Fibroblast of lung (primary cell): ENCODE measurements around the gene PICALM. TPM values are rescaled to one million over a fixed set of nuclear protein-coding genes. Genes with fewer than 3 reads are reported as not detected.
"Not testable (repeated sequence)": the region's sequence is repeated elsewhere in the genome, so short reads cannot be mapped to it uniquely, and the experiment has no call there.

Experiments
- DNase-seq, 2 donors: peaks; one replicate each; pipeline versions ENCODE4 v3.0.0 to v3.0.0-alpha.2; 2010; ENCODE audit warnings: low read depth in 2 of 2
- H2AFZ ChIP-seq: 2 replicates; pipeline ENCODE4 v1.5.1; 2012; ENCODE audit warnings: low read length, control low read depth, inconsistent platforms
- H3K27ac ChIP-seq: 2 replicates; pipeline ENCODE4 v1.5.1; 2011; ENCODE audit warnings: low read length, control low read depth; ENCODE audit not compliant: insufficient read depth
- H3K27me3 ChIP-seq: 2 replicates; pipeline ENCODE4 v1.5.1; 2011; ENCODE audit warnings: mild to moderate bottlenecking, low read length; ENCODE audit not compliant: control insufficient read depth, insufficient read depth
- H3K36me3 ChIP-seq: 2 replicates; pipeline ENCODE4 v1.5.1; 2011; ENCODE audit warnings: low read length; ENCODE audit not compliant: control insufficient read depth, insufficient read depth
- H3K4me1 ChIP-seq: 2 replicates; pipeline ENCODE4 v1.5.1; 2011; ENCODE audit warnings: low read length; ENCODE audit not compliant: control insufficient read depth, insufficient read depth; ENCODE audit errors: extremely low read depth
- H3K4me2 ChIP-seq: 2 replicates; pipeline ENCODE4 v1.5.1; 2011; ENCODE audit warnings: low read length, control low read depth; ENCODE audit not compliant: insufficient read depth; ENCODE audit errors: extremely low read depth
- H3K4me3 ChIP-seq, 4 experiments: fragments of 200-600 bp in 1 of 4; sonication (generic) in 1 of 4; replicated peaks in 1 of 4; 2 replicates each; pipeline ENCODE4 v1.5.1; 2011 to 2016; ENCODE audit warnings: low read length in 4 of 4, low read depth in 3 of 4, mild to moderate bottlenecking in 3 of 4, control low read depth in 2 of 4, inconsistent platforms in 1 of 4, mixed read lengths in 1 of 4; ENCODE audit not compliant: insufficient read depth in 1 of 4; ENCODE audit errors: control extremely low read depth in 1 of 4
- H3K79me2 ChIP-seq: 2 replicates; pipeline ENCODE4 v1.5.1; 2012; ENCODE audit warnings: mild to moderate bottlenecking, low read length, inconsistent platforms; ENCODE audit not compliant: control insufficient read depth, insufficient read depth
- H3K9ac ChIP-seq: 2 replicates; pipeline ENCODE4 v1.5.1; 2011; ENCODE audit warnings: mild to moderate bottlenecking, low read length, control low read depth; ENCODE audit not compliant: insufficient read depth
- H3K9me3 ChIP-seq: 2 replicates; pipeline ENCODE4 v1.5.1; 2012; ENCODE audit warnings: low read depth, low read length; ENCODE audit not compliant: control insufficient read depth, insufficient read depth
- H4K20me1 ChIP-seq: 2 replicates; pipeline ENCODE4 v1.5.1; 2011; ENCODE audit warnings: low read length; ENCODE audit not compliant: control insufficient read depth, insufficient read depth; ENCODE audit errors: extremely low read depth
- EZH2 ChIP-seq: IDR thresholded peaks from 2 replicates; pipeline ENCODE4 v1.5.1; 2012; ENCODE audit warnings: low read length, control low read depth, mild to moderate bottlenecking; ENCODE audit errors: missing control alignments
- polyA plus RNA-seq, 2 donors: library from polyadenylated mRNA; depleted of rRNA in 1 of 2; stranded (reverse) in 1 of 2; unstranded in 1 of 2; fragments of >200 nt; gene quantifications; 2 replicates each; pipeline ENCODE4 v1.2.1, GENCODE V29; 2011 to 2012; ENCODE audit warnings: missing spikeins in 1 of 2
- total RNA-seq: library from RNA; depleted of rRNA; stranded (reverse); fragments of >200 nt; gene quantifications from 2 replicates; pipeline ENCODE4 v1.2.1, GENCODE V29; 2014
- TF ChIP-seq, protein P1 (sequence below), 2 donors: IDR thresholded peaks in 1 of 2; conservative IDR thresholded peaks in 1 of 2; 1 replicate in 1 of 2; 2 replicates in 1 of 2; pipeline ENCODE4 v1.5.1; 2011 to 2012; ENCODE audit warnings: low read length in 2 of 2, control low read depth in 1 of 2, inconsistent platforms in 1 of 2, low read depth in 1 of 2, mild to moderate bottlenecking in 1 of 2

PICALM gene
- total and polyA plus RNA-seq, 2 donors (not counting 1 experiment from before 2014, with no cell fraction given): 291 to 322 TPM

DNA sequence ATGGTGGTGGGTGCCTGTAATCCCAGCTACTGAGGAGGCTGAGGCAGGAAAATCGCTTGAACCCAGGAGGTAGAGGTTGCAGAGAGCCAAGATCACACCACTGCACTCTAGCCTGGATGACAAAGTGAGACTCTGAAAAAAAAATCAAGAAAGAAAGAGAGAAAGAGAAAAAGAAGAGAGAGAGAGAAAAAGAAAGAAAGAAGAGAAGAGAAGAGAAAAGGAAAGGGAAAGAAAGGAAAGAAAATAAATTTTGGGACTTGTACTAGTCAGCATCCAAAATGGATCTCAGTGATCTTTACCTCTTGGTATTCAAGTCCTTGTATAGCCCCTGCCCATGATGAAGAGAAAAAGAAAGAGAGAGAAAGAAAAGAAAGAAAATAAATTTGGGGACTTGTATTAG lies 22.2 kb upstream of the PICALM start:
- H3K36me3 ChIP-seq: no peaks in the 10 kb centered on the region
- no peaks in the 10 kb centered on the region for H3K79me2 ChIP-seq
- no peaks in the 10 kb centered on the region for H3K9me3 ChIP-seq
- H2AFZ ChIP-seq: no peak overlapping the region
- H3K4me3 ChIP-seq: no peak overlapping the region
- H3K27me3 ChIP-seq: no peaks in the 10 kb centered on the region
- no peaks in the 10 kb centered on the region for H4K20me1 ChIP-seq
- H3K4me2 ChIP-seq: no peak overlapping the region
- TF ChIP-seq, protein P1, sequence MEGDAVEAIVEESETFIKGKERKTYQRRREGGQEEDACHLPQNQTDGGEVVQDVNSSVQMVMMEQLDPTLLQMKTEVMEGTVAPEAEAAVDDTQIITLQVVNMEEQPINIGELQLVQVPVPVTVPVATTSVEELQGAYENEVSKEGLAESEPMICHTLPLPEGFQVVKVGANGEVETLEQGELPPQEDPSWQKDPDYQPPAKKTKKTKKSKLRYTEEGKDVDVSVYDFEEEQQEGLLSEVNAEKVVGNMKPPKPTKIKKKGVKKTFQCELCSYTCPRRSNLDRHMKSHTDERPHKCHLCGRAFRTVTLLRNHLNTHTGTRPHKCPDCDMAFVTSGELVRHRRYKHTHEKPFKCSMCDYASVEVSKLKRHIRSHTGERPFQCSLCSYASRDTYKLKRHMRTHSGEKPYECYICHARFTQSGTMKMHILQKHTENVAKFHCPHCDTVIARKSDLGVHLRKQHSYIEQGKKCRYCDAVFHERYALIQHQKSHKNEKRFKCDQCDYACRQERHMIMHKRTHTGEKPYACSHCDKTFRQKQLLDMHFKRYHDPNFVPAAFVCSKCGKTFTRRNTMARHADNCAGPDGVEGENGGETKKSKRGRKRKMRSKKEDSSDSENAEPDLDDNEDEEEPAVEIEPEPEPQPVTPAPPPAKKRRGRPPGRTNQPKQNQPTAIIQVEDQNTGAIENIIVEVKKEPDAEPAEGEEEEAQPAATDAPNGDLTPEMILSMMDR (conservative IDR thresholded peaks at IDR 0.05 in 1 of 2, IDR thresholded peaks at IDR 0.05 in 1 of 2; ENCODE audit: low read depth in 1 of 2, low read length in 2 of 2): no peak
- TF ChIP-seq EZH2: no peak
- no peak overlapping the region for H3K9ac ChIP-seq
- no peak overlapping the region for H3K27ac ChIP-seq
- peaks cover 4% of the 10 kb centered on the region for H3K4me1 ChIP-seq
- no peak for DNase-seq

DNA sequence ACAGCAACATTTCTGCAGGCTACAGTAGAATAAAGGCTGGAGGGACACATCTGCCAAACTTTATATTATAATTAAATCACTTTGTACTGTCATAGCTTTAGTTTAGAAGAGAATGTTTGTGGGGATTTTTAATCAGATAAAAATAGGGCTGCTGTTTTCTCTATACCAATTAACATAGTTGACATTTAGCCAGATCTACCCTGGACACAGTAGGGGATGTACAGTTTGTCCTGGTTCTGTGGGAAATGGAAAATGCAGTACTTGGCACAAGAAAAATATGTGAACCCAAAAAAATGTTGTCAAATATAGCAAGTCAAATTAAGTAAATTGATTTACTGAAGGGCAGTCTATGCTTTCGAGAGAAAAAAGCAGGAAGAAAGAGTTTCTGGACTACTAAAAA lies 20.8 kb upstream of the PICALM start:
- no peaks in the 10 kb centered on the region for H3K36me3 ChIP-seq
- H3K4me1 ChIP-seq: peaks cover 4% of the 10 kb centered on the region
- no peaks in the 10 kb centered on the region for H3K9me3 ChIP-seq
- no peak overlapping the region for H2AFZ ChIP-seq
- H3K4me3 ChIP-seq: no peak overlapping the region
- H3K27ac ChIP-seq: no peak overlapping the region
- no peak for TF ChIP-seq EZH2
- TF ChIP-seq, protein P1 (conservative IDR thresholded peaks at IDR 0.05 in 1 of 2, IDR thresholded peaks at IDR 0.05 in 1 of 2; ENCODE audit: low read depth in 1 of 2, low read length in 2 of 2): no peak
- peak; percentile 9 to 79 for DNase-seq
- H3K27me3 ChIP-seq: no peaks in the 10 kb centered on the region
- H4K20me1 ChIP-seq: no peaks in the 10 kb centered on the region
- no peaks in the 10 kb centered on the region for H3K79me2 ChIP-seq
- H3K4me2 ChIP-seq: no peak overlapping the region
- no peak overlapping the region for H3K9ac ChIP-seq

DNA sequence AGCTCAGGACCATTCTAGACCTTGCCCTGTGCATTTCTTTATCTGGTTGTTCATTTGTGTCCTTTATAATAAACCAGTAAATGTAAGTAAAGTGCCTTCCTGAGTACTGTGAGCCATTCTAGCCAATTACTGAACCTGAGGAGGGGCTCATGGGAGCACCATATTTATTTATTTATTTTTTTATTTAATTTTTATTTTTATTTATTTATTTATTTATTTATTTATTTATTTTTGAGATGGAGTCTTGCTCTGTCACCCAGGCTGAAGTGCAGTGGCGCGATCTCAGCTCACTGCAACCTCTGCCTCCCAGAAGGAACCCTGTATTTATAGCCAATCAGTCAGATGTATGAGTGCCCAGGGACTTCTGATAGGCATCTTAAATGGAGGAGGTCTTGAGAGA lies 18.8 kb upstream of the PICALM start:
- H3K79me2 ChIP-seq, H3K4me2 ChIP-seq, H3K4me1 ChIP-seq, H3K9me3 ChIP-seq, H3K4me3 ChIP-seq, H3K36me3 ChIP-seq, H3K27ac ChIP-seq, H2AFZ ChIP-seq, DNase-seq, H3K27me3 ChIP-seq, H3K9ac ChIP-seq, H4K20me1 ChIP-seq: not testable (repeated sequence)
